Pericardium fibroblast (primary cell): ENCODE results near the gene SIRT6. TPM values are rescaled to one million over a fixed set of nuclear protein-coding genes. Genes with fewer than 3 reads are reported as not detected.

ENCODE experiments used
- total RNA-seq: library from RNA; depleted of rRNA; stranded (reverse); fragments of >200 nt; gene quantifications from 2 replicates; pipeline ENCODE4 v1.2.3, GENCODE V29; 2015

SIRT6 gene
- 16.7 and 23.5 TPM in 2 replicates for total RNA-seq

DNA sequence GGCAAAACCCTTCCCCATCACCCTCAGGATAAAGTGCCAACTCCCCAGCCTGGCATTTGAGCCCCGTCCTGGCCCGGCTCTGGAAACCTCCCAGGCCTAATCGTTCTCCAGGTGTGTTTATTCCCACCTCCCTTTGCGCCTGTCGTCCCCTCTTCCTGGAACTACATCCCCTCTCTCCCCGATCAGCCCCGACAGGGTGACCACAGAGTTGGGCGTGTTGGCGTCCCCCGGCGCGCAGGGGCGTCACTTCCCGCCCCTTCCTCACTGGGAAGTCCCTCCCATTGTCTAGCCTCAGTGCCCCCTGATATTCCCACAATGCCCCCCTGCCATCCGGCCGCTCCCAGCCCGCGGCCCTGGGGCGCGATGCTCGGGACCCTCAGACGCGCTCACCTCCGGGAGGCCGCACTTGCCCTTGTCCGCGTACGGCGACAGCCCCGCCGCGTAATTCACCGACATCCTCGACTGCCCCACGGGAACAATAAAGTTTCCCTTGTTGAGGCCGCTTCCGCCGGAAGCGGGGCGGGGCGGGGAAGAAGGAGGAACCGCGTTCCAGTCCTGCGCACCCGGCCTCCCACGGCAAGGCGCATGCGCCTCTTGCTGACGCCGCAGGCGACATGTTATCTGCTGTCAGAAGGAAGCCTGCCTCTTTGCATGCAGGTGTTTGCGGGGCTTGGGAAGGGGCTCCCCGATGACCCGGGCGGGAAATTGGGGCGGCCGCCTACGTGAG, at the start of gene SIRT6, which contains the start of gene ANKRD24:
TSS of gene SIRT6 (minus strand) at position 480 of the 727 bp plus-strand sequence. CDS start at position 456, 24 bp downstream.
TSS of gene ANKRD24 (plus strand) at position 606 of the 727 bp plus-strand sequence. CDS start 3,737 bp downstream, outside the sequence.

GRCh38 chr19:4229179-4229931, 47.0 kb upstream of the SIRT6 start, which contains the start of gene EBI3:
Gene EBI3, plus strand, starts transcription at chr19:4229523. Its CDS starts 28 bp downstream, at chr19:4229551.

Other genes starting within 250 kb of the SIRT6 start
- 0.26 TPM in 1 of 2 replicates, not detected in the other for gene NMRK2, start 249.5 kb downstream of the SIRT6 start, total RNA-seq
- gene DAPK3, start 211.5 kb downstream of the SIRT6 start, total RNA-seq: 68.3 and 81.7 TPM in 2 replicates
- 3,007 and 5,415 TPM in 2 replicates for gene EEF2, start 197.1 kb downstream of the SIRT6 start, total RNA-seq
- 12.7 and 14.6 TPM in 2 replicates for gene PIAS4, start 174.8 kb downstream of the SIRT6 start, total RNA-seq
- 31.6 and 44.0 TPM in 2 replicates for gene ZBTB7A, start 115.7 kb downstream of the SIRT6 start, total RNA-seq
- 164 and 232 TPM in 2 replicates for gene MAP2K2, start 58.4 kb downstream of the SIRT6 start, total RNA-seq
- gene CREB3L3, start 28.9 kb downstream of the SIRT6 start, total RNA-seq: not detected in 2 replicates
- gene ANKRD24, start 126 bp upstream of the SIRT6 start, total RNA-seq: under 0.01 and 1.3 TPM in 2 replicates
- gene EBI3, start 47.0 kb upstream of the SIRT6 start, total RNA-seq: 0.47 and 1.7 TPM in 2 replicates
- gene YJU2, start 64.5 kb upstream of the SIRT6 start, total RNA-seq: 14.0 and 16.1 TPM in 2 replicates
- gene SHD, start 96.7 kb upstream of the SIRT6 start, total RNA-seq: 0.68 TPM in 1 of 2 replicates, not detected in the other
- gene TMIGD2, start 119.8 kb upstream of the SIRT6 start, total RNA-seq: 0.09 and 0.23 TPM in 2 replicates
- 6.3 and 7.1 TPM in 2 replicates for gene FSD1, start 122.0 kb upstream of the SIRT6 start, total RNA-seq
- gene STAP2, start 156.3 kb upstream of the SIRT6 start, total RNA-seq: 2.7 and 6.1 TPM in 2 replicates
- 3.1 and 5.6 TPM in 2 replicates for gene MPND, start 161.0 kb upstream of the SIRT6 start, total RNA-seq
- gene SH3GL1, start 218.0 kb upstream of the SIRT6 start, total RNA-seq: 91.9 and 118 TPM in 2 replicates
- gene CHAF1A, start 220.1 kb upstream of the SIRT6 start, total RNA-seq: 2.1 and 21.8 TPM in 2 replicates